Measurements from ENCODE around the gene CD3G. TPM values are rescaled to one million over a fixed set of nuclear protein-coding genes. Genes with fewer than 3 reads are reported as not detected.
A peak's percentile ranks its signal among the peaks of the same experiment; 100 is the strongest.

Gene CD3G
- total and polyA plus RNA-seq, 2 of the 8 experiments (the other 6 are each of a cell fraction or from before 2014, with no cell fraction given), result not detected

DNA sequence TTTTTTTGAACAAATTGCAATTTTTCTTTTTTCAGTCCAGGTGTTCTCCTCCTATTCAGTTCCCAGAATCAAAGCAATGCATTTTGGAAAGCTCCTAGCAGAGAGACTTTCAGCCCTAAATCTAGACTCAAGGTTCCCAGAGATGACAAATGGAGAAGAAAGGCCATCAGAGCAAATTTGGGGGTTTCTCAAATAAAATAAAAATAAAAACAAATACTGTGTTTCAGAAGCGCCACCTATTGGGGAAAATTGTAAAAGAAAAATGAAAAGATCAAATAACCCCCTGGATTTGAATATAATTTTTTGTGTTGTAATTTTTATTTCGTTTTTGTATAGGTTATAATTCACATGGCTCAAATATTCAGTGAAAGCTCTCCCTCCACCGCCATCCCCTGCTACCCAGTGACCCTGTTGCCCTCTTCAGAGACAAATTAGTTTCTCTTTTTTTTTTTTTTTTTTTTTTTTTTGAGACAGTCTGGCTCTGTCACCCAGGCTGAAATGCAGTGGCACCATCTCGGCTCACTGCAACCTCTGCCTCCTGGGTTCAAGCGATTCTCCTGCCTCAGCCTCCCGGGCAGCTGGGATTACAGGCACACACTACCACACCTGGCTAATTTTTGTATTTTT is 9.1 kb downstream of the CD3G start:
- no peaks in the 10 kb centered on the region for H3K4me1 ChIP-seq (replicated peaks in 1 of 4; ENCODE audit: control insufficient read depth in 3 of 4, insufficient read depth in 4 of 4, low read length in 3 of 4)
- no peak overlapping the region for H2BK5ac ChIP-seq (ENCODE audit: low read depth, low read length)
- no peak overlapping the region for H3K27ac ChIP-seq (ENCODE audit: low read depth, low read length)
- H3K9ac ChIP-seq (replicated peaks in 1 of 4; ENCODE audit: extremely low read depth in 1 of 4, low read depth in 3 of 4, low read length in 3 of 4), result no peak overlapping the region
- TF ChIP-seq, protein P1, sequence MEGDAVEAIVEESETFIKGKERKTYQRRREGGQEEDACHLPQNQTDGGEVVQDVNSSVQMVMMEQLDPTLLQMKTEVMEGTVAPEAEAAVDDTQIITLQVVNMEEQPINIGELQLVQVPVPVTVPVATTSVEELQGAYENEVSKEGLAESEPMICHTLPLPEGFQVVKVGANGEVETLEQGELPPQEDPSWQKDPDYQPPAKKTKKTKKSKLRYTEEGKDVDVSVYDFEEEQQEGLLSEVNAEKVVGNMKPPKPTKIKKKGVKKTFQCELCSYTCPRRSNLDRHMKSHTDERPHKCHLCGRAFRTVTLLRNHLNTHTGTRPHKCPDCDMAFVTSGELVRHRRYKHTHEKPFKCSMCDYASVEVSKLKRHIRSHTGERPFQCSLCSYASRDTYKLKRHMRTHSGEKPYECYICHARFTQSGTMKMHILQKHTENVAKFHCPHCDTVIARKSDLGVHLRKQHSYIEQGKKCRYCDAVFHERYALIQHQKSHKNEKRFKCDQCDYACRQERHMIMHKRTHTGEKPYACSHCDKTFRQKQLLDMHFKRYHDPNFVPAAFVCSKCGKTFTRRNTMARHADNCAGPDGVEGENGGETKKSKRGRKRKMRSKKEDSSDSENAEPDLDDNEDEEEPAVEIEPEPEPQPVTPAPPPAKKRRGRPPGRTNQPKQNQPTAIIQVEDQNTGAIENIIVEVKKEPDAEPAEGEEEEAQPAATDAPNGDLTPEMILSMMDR (IDR thresholded peaks at IDR 0.05; ENCODE audit: control extremely low read depth in 1 of 3, insufficient read depth in 1 of 3, low read depth in 1 of 3, low read length in 3 of 3), result peak in 1 of 3 experiments; percentile 13; a peak in 2 of 4 replicates
- TF ChIP-seq SRF (IDR thresholded peaks at IDR 0.05; ENCODE audit: low read depth, low read length) (no peak), RAD21 (IDR thresholded peaks at IDR 0.05 in 1 of 2, conservative IDR thresholded peaks at IDR 0.05 in 1 of 2; ENCODE audit: low read depth in 2 of 2, low read length in 2 of 2) (peak in 1 of 2 experiments; percentile 28), KDM1A (IDR thresholded peaks at IDR 0.05; ENCODE audit: borderline replicate concordance, low read length) (no peak)
- TF ChIP-seq, protein P2, sequence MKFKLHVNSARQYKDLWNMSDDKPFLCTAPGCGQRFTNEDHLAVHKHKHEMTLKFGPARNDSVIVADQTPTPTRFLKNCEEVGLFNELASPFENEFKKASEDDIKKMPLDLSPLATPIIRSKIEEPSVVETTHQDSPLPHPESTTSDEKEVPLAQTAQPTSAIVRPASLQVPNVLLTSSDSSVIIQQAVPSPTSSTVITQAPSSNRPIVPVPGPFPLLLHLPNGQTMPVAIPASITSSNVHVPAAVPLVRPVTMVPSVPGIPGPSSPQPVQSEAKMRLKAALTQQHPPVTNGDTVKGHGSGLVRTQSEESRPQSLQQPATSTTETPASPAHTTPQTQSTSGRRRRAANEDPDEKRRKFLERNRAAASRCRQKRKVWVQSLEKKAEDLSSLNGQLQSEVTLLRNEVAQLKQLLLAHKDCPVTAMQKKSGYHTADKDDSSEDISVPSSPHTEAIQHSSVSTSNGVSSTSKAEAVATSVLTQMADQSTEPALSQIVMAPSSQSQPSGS (IDR thresholded peaks at IDR 0.05; ENCODE audit: low read length), result no peak
- H3K56ac ChIP-seq (replicated peaks; ENCODE audit: insufficient read length, low read depth, low read length), result no peak overlapping the region
- no peaks in the 10 kb centered on the region for H3K79me1 ChIP-seq (ENCODE audit: low read depth, low read length)
- DNase-seq (ENCODE audit: low read depth in 1 of 2, low spot score in 2 of 2) (no peak), FAIRE-seq (no peak)
- no peak overlapping the region for H2AK5ac ChIP-seq (ENCODE audit: low read depth, low read length)
- H3K18ac ChIP-seq (ENCODE audit: extremely low read depth, low read length), result no peak overlapping the region
- CTCF ChIA-PET (ENCODE audit: partially characterized antibody), result interaction anchor here (0.7 to 8.9 kb wide), 9 partner anchors 13 to 222 kb away, joined by 3 to 52 read pairs (median 4); partner anchors contain the start of gene CD3D
- H2BK120ac ChIP-seq (replicated peaks; ENCODE audit: low read depth, low read length), result no peak overlapping the region
- H3K79me2 ChIP-seq (ENCODE audit: control insufficient read depth in 1 of 2, insufficient read depth in 2 of 2, low read length in 2 of 2), result no peaks in the 10 kb centered on the region
- H4K5ac ChIP-seq (ENCODE audit: insufficient read length, low read depth, low read length), result no peak overlapping the region
- no peak overlapping the region for H3K4ac ChIP-seq (replicated peaks; ENCODE audit: insufficient read length, low read depth, low read length)
- H3K23me2 ChIP-seq (ENCODE audit: low read depth, low read length), result no peaks in the 10 kb centered on the region
- H3K14ac ChIP-seq (ENCODE audit: insufficient read length), result no peak overlapping the region
- H3K9me3 ChIP-seq (ENCODE audit: insufficient read depth in 2 of 2, low read depth in 1 of 2, low read length in 1 of 2), result peaks cover 0 to 3% of the 10 kb centered on the region in 2 experiments; a peak in 1 of 4 replicates
- H3K27me3 ChIP-seq (replicated peaks in 1 of 4; ENCODE audit: control insufficient read depth in 3 of 4, extremely low read depth in 1 of 4, insufficient read depth in 3 of 4, low read length in 3 of 4), result peaks cover 0 to 3% (median 1%) of the 10 kb centered on the region in 4 experiments; a peak in 2 of 7 replicates
- H3K23ac ChIP-seq (ENCODE audit: insufficient read length), result no peak overlapping the region
- H2BK20ac ChIP-seq (ENCODE audit: low read length), result no peak overlapping the region
- H4K8ac ChIP-seq (ENCODE audit: extremely low read depth, insufficient read depth, low read length), result no peak overlapping the region
- WGBS, 2 experiments (ENCODE audit: extremely low coverage in 1 of 2, insufficient coverage in 1 of 2, insufficient read length in 1 of 2, insufficient replicate concordance in 2 of 2, low coverage in 1 of 2, low lambda C conversion rate in 2 of 2, missing lambda C conversion rate in 1 of 2), result 21% methylated on average over 6 of the region's 6 CpGs; no CpG with 5 or more reads in 1 of the 2 experiments
- H2BK12ac ChIP-seq (ENCODE audit: low read depth, low read length), result no peak overlapping the region
- no peak overlapping the region for H2AFZ ChIP-seq (ENCODE audit: low read length)
- H4K20me1 ChIP-seq (replicated peaks in 1 of 2; ENCODE audit: control insufficient read depth in 1 of 2, insufficient read depth in 2 of 2, low read length in 2 of 2), result no peaks in the 10 kb centered on the region
- H3K4me2 ChIP-seq (ENCODE audit: insufficient read depth in 1 of 2, low read depth in 2 of 2, low read length in 2 of 2), result no peak overlapping the region
- no peak overlapping the region for H2BK15ac ChIP-seq (ENCODE audit: low read length)
- H4K91ac ChIP-seq (replicated peaks; ENCODE audit: insufficient read length, low read length), result no peak overlapping the region
- POLR2A ChIA-PET (ENCODE audit: partially characterized antibody), result no interaction called here
- H3K4me3 ChIP-seq (ENCODE audit: extremely low read depth in 1 of 4, insufficient read depth in 2 of 4, low read depth in 3 of 4, low read length in 4 of 4), result no peak overlapping the region
- H3K36me3 ChIP-seq (ENCODE audit: control insufficient read depth in 2 of 4, insufficient read depth in 4 of 4, low read length in 3 of 4), result no peaks in the 10 kb centered on the region
